Astrocyte (in vitro differentiated cells and primary cell): Measurements from ENCODE around the gene NLRX1. TPM values are rescaled to one million over a fixed set of nuclear protein-coding genes. Genes with fewer than 3 reads are reported as not detected.

Source experiments
- DNase-seq: peaks from one replicate; pipeline ENCODE4 v3.0.0-alpha.2; 2010; ENCODE audit warnings: low read depth
- FAIRE-seq: peaks from 2 replicates; lab custom pipeline; 2011; peaks lifted over from hg19 to GRCh38; lab: Jason Lieb, UNC
- H2AFZ ChIP-seq: 2 replicates; pipeline ENCODE4 v1.6.0; 2012; ENCODE audit warnings: low read depth, low read length, inconsistent platforms
- H3K27ac ChIP-seq: 2 replicates; pipeline ENCODE4 v1.5.1; 2011; ENCODE audit warnings: low read depth, low read length, inconsistent platforms
- H3K27me3 ChIP-seq: 2 replicates; pipeline ENCODE4 v1.6.0; 2011; ENCODE audit warnings: low read length, inconsistent platforms; ENCODE audit not compliant: insufficient read depth
- H3K36me3 ChIP-seq: 2 replicates; pipeline ENCODE4 v1.5.1; 2011; ENCODE audit warnings: low read length, inconsistent platforms; ENCODE audit not compliant: insufficient read depth
- H3K4me1 ChIP-seq: 2 replicates; pipeline ENCODE4 v1.5.1; 2011; ENCODE audit warnings: low read length, inconsistent platforms; ENCODE audit not compliant: insufficient read depth
- H3K4me2 ChIP-seq: 2 replicates; pipeline ENCODE4 v1.6.0; 2012; ENCODE audit warnings: low read length, inconsistent platforms
- H3K4me3 ChIP-seq: 2 replicates; pipeline ENCODE4 v1.5.1; 2011; ENCODE audit warnings: low read depth, mild to moderate bottlenecking, low read length, inconsistent platforms; ENCODE audit not compliant: insufficient read depth
- H3K79me2 ChIP-seq: 2 replicates; pipeline ENCODE4 v1.6.0; 2012; ENCODE audit warnings: mild to moderate bottlenecking, low read length, inconsistent platforms; ENCODE audit not compliant: insufficient read depth
- H3K9ac ChIP-seq: 2 replicates; pipeline ENCODE4 v1.6.0; 2012; ENCODE audit warnings: mild to moderate bottlenecking, low read length, inconsistent platforms
- H3K9me3 ChIP-seq: 2 replicates; pipeline ENCODE4 v1.5.1; 2012; ENCODE audit warnings: low read depth, mild to moderate bottlenecking, low read length, inconsistent platforms; ENCODE audit not compliant: insufficient read depth
- H4K20me1 ChIP-seq: 2 replicates; pipeline ENCODE4 v1.6.0; 2012; ENCODE audit warnings: low read length, inconsistent platforms; ENCODE audit not compliant: insufficient read depth
- H3K27ac Mint-ChIP-seq: one replicate; pipeline ENCODE4 v1.8.0; 2021; ENCODE audit warnings: mild to moderate bottlenecking, mixed read lengths; ENCODE audit not compliant: unreplicated experiment
- H3K27me3 Mint-ChIP-seq: one replicate; pipeline ENCODE4 v1.8.0; 2021; ENCODE audit warnings: low read depth, mixed read lengths; ENCODE audit not compliant: unreplicated experiment
- H3K36me3 Mint-ChIP-seq: one replicate; pipeline ENCODE4 v1.8.0; 2021; ENCODE audit warnings: low read depth, mixed read lengths; ENCODE audit not compliant: unreplicated experiment
- H3K4me1 Mint-ChIP-seq: one replicate; pipeline ENCODE4 v1.8.0; 2021; ENCODE audit warnings: low read depth, mixed read lengths; ENCODE audit not compliant: unreplicated experiment
- H3K4me3 Mint-ChIP-seq: one replicate; pipeline ENCODE4 v1.8.0; 2021; ENCODE audit warnings: mild to moderate bottlenecking, moderate library complexity, mixed read lengths; ENCODE audit not compliant: unreplicated experiment
- H3K9me3 Mint-ChIP-seq: one replicate; pipeline ENCODE4 v1.8.0; 2021; ENCODE audit warnings: mild to moderate bottlenecking, mixed read lengths; ENCODE audit not compliant: unreplicated experiment
- EZH2 ChIP-seq: IDR thresholded peaks from 2 replicates; pipeline ENCODE4 v1.6.1; 2012; ENCODE audit warnings: mild to moderate bottlenecking, low read length, inconsistent platforms; ENCODE audit not compliant: insufficient read depth
- total RNA-seq: library from RNA; stranded (reverse); gene quantifications from 2 replicates; pipeline ENCODE4 v1.2.1, GENCODE V29; 2021
- TF ChIP-seq, protein P1 (sequence below): IDR thresholded peaks from 2 replicates; pipeline ENCODE4 v1.5.1; 2011; ENCODE audit warnings: low read depth, mild to moderate bottlenecking, inconsistent platforms, low read length, moderate library complexity; ENCODE audit not compliant: insufficient read depth

NLRX1 gene
- total RNA-seq, 1 donor from 2014 or later, result 6.3 TPM

DNA sequence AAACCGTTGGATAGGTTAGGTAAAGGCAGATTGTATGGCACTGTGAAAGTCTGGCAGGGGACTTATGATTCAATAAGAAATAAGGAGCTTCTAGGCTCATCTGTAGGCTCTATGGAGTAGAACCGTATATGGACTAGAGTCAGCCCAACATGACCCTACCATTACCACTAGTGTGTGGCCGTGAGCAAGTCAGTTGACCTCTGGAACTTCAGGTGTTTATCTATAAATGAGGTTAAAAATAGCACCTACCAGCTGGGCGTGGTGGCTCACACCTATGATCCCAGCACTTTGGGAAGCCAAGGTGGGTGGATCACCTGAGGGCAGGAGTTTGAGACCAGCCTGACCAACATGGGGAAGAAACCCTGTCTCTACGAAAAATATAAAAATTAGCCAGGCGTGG, 42.7 kb upstream of the NLRX1 start:
- peaks cover 10% of the 10 kb centered on the region for H3K36me3 Mint-ChIP-seq
- H3K4me1 Mint-ChIP-seq, result peaks cover 15% of the 10 kb centered on the region
- no peak for FAIRE-seq

DNA sequence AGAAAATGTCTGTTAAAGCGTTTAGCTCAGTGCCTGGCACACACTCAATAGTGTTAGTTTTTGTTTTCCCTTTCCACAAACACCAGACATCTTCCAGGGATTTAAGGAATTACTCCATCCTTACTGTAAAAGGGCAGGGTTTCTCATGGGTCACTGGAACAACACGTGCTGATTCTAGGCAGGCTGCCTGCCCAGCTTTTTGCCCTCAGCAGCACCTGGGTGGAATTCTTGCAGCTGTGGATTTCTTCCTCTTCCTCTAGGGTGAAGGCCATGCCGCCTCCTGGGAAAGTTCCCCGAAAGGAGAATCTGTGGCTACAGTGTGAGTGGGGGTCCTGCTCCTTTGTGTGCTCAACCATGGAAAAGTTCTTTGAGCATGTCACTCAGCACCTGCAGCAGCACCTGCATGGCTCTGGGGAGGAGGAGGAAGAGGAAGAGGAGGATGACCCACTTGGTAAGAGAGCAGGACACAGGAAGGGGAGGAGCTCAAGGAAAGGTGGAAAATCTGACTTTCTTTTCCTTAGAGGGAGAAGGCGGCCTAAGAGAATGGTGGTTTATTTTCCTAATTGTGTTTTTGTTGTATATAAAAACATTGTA, 41.8 kb upstream of the NLRX1 start:
- H3K27me3 Mint-ChIP-seq, result no peaks in the 10 kb centered on the region
- Histone ChIP-seq H4K20me1 (peaks cover 20% of the 10 kb centered on the region), H3K4me3 (no peak overlapping the region), H3K79me2 (peaks cover 27% of the 10 kb centered on the region), H3K36me3 (peaks cover 13% of the 10 kb centered on the region), H3K27me3 (no peaks in the 10 kb centered on the region), H3K27ac (no peak overlapping the region), H2AFZ (no peak overlapping the region), H3K9me3 (no peaks in the 10 kb centered on the region), H3K4me2 (no peak overlapping the region), H3K9ac (no peak overlapping the region), H3K4me1 (peaks cover 7% of the 10 kb centered on the region)
- DNase-seq, result no peak
- H3K4me3 Mint-ChIP-seq, result no peak overlapping the region
- peaks cover 19% of the 10 kb centered on the region for H3K36me3 Mint-ChIP-seq
- H3K27ac Mint-ChIP-seq, result no peak overlapping the region
- no peaks in the 10 kb centered on the region for H3K9me3 Mint-ChIP-seq
- H3K4me1 Mint-ChIP-seq, result peaks cover 18% of the 10 kb centered on the region
- FAIRE-seq, result no peak
- TF ChIP-seq, protein P1, sequence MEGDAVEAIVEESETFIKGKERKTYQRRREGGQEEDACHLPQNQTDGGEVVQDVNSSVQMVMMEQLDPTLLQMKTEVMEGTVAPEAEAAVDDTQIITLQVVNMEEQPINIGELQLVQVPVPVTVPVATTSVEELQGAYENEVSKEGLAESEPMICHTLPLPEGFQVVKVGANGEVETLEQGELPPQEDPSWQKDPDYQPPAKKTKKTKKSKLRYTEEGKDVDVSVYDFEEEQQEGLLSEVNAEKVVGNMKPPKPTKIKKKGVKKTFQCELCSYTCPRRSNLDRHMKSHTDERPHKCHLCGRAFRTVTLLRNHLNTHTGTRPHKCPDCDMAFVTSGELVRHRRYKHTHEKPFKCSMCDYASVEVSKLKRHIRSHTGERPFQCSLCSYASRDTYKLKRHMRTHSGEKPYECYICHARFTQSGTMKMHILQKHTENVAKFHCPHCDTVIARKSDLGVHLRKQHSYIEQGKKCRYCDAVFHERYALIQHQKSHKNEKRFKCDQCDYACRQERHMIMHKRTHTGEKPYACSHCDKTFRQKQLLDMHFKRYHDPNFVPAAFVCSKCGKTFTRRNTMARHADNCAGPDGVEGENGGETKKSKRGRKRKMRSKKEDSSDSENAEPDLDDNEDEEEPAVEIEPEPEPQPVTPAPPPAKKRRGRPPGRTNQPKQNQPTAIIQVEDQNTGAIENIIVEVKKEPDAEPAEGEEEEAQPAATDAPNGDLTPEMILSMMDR, result no peak
- no peak for TF ChIP-seq EZH2

More for the DNA sequence above, 42.7 kb upstream of the NLRX1 start:
- Histone ChIP-seq H3K79me2 (peaks cover 31% of the 10 kb centered on the region), H3K4me1 (peaks cover 10% of the 10 kb centered on the region), H3K27ac (no peak overlapping the region), H3K9me3 (no peaks in the 10 kb centered on the region), H3K4me2 (no peak overlapping the region), H3K4me3 (no peak overlapping the region), H3K27me3 (no peaks in the 10 kb centered on the region), H3K36me3 (peaks cover 7% of the 10 kb centered on the region), H2AFZ (no peak overlapping the region), H3K9ac (no peak overlapping the region), H4K20me1 (peaks cover 20% of the 10 kb centered on the region)
- no peaks in the 10 kb centered on the region for H3K27me3 Mint-ChIP-seq
- no peak overlapping the region for H3K4me3 Mint-ChIP-seq
- no peak for TF ChIP-seq EZH2
- TF ChIP-seq, protein P1, result no peak
- H3K9me3 Mint-ChIP-seq, result no peaks in the 10 kb centered on the region
- DNase-seq, result no peak
- H3K27ac Mint-ChIP-seq, result no peak overlapping the region

DNA sequence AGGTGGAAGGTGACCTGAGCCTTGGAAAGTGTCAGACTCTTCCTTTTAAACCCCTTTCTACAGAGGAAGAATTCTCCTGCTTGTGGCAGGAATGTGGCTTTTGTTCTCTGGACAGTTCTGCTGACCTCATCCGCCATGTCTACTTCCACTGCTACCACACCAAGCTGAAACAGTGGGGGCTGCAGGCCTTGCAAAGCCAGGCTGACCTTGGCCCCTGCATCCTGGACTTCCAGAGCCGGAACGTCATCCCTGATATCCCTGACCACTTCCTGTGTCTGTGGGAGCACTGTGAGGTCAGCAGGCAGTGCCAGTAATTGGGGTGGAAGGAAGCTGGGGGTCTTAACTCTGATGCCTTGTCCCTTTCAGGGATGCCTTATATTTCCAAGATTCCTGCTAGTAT, 37.9 kb upstream of the NLRX1 start:
- Histone ChIP-seq H3K9me3 (no peaks in the 10 kb centered on the region), H3K27me3 (no peaks in the 10 kb centered on the region), H3K9ac (no peak overlapping the region), H3K79me2 (peaks cover 2% of the 10 kb centered on the region), H4K20me1 (peaks cover 13% of the 10 kb centered on the region), H3K4me3 (no peak overlapping the region), H3K4me2 (peak overlapping the region; percentile 39), H2AFZ (no peak overlapping the region), H3K27ac (no peak overlapping the region), H3K4me1 (no peaks in the 10 kb centered on the region), H3K36me3 (peaks cover 20% of the 10 kb centered on the region)
- H3K9me3 Mint-ChIP-seq, result no peaks in the 10 kb centered on the region
- H3K27ac Mint-ChIP-seq, result peak overlapping the region; percentile 83
- peaks cover 13% of the 10 kb centered on the region for H3K4me1 Mint-ChIP-seq
- DNase-seq (peak; percentile 21), FAIRE-seq (no peak)
- no peak for TF ChIP-seq EZH2
- TF ChIP-seq, protein P1, result no peak
- H3K36me3 Mint-ChIP-seq, result peaks cover 36% of the 10 kb centered on the region
- H3K27me3 Mint-ChIP-seq, result no peaks in the 10 kb centered on the region
- H3K4me3 Mint-ChIP-seq, result peak overlapping the region; percentile 50
